ENCODE results near the gene SMAD3.

The SMAD3 gene

DNA sequence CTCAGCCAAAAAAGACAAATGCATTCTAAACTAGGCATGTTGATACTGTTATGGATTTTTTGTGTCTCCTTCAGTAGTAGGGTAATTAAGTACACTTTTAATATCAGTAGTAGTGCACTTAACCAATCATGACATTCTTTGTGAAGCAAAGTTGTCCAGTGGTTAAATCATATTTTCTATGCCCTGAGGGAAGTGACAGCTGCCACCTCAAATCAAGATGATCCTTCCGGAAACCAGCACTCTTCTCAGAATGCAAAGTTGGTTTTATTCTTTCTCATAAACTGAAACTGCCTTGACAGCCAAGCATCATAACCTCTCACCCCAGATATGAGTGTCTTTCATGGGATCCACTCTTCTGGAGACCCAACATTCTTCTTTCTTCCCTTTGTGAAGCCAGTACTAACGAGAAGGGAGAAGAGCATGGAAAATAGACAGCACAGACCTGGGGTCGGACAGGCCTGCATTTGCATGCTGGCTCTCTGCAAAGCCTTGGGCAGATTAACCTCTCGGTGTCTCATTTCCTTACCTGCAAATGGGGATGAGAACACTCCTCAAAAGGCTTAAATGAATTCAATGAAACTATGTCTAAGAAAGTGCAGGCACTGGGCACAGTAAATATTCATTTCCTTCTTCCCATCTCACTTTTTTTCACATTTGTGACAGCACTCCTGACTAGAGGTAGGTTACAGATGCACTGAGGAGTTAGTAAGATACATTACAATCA, 175.9 kb downstream of the SMAD3 start:
- Histone ChIP-seq H3K4me2 (ENCODE audit: insufficient read depth, low read length) (no peak overlapping the region), H3K4me1 (ENCODE audit: insufficient read depth, low read length) (no peaks in the 10 kb centered on the region), H3K36me3 (ENCODE audit: insufficient read depth, low read length) (no peaks in the 10 kb centered on the region), H2AFZ (ENCODE audit: low read depth, low read length) (no peak overlapping the region), H3K27me3 (ENCODE audit: insufficient read depth, low read length, poor library complexity) (no peaks in the 10 kb centered on the region), H4K20me1 (ENCODE audit: insufficient read depth, low read length) (peaks cover 18% of the 10 kb centered on the region; the same call in 1 of the 2 replicates), H3K27ac (ENCODE audit: low read length) (no peak overlapping the region), H3K9me3 (ENCODE audit: insufficient read depth, low read length, severe bottlenecking) (no peaks in the 10 kb centered on the region), H3K79me2 (ENCODE audit: insufficient read depth, low read length) (peaks cover 54% of the 10 kb centered on the region), H3K4me3 (ENCODE audit: low read depth in 1 of 2, low read length in 2 of 2) (no peak overlapping the region), H3K9ac (ENCODE audit: low read depth, low read length) (no peak overlapping the region)
- ATAC-seq (ENCODE audit: insufficient read depth, low read depth) (no peak), DNase-seq (no peak)
- TF ChIP-seq, protein P1, sequence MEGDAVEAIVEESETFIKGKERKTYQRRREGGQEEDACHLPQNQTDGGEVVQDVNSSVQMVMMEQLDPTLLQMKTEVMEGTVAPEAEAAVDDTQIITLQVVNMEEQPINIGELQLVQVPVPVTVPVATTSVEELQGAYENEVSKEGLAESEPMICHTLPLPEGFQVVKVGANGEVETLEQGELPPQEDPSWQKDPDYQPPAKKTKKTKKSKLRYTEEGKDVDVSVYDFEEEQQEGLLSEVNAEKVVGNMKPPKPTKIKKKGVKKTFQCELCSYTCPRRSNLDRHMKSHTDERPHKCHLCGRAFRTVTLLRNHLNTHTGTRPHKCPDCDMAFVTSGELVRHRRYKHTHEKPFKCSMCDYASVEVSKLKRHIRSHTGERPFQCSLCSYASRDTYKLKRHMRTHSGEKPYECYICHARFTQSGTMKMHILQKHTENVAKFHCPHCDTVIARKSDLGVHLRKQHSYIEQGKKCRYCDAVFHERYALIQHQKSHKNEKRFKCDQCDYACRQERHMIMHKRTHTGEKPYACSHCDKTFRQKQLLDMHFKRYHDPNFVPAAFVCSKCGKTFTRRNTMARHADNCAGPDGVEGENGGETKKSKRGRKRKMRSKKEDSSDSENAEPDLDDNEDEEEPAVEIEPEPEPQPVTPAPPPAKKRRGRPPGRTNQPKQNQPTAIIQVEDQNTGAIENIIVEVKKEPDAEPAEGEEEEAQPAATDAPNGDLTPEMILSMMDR (IDR thresholded peaks at IDR 0.05; ENCODE audit: borderline replicate concordance, extremely low read depth, low read length, poor library complexity, severe bottlenecking): no peak
- no peak for TF ChIP-seq EZH2 (IDR thresholded peaks at IDR 0.05; ENCODE audit: borderline replicate concordance, low read depth, low read length, severe bottlenecking)

DNA sequence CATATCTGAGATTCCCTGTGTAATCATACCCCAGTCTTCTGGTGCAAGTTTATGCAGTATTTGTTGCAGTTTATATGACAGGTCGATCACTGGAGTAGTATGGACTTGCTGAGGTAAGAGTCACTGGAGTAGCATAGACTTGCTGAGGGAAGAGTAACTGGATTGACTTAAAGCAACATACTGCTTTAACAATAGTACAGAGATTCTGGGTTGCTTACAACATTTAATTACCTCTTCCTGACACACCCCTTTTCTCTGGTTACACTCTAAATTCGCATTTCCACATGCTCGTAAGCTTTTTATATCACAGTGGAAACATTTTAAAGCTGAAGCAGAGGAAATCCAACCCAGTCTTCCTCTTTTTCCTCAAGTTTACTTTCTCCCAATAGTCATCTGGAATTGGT, 177.3 kb downstream of the SMAD3 start:
- H3K4me3 ChIP-seq (ENCODE audit: low read depth in 1 of 2, low read length in 2 of 2): no peak overlapping the region
- no peaks in the 10 kb centered on the region for H3K27me3 ChIP-seq (ENCODE audit: insufficient read depth, low read length, poor library complexity)
- H2AFZ ChIP-seq (ENCODE audit: low read depth, low read length): no peak overlapping the region
- TF ChIP-seq, protein P1 (IDR thresholded peaks at IDR 0.05; ENCODE audit: borderline replicate concordance, extremely low read depth, low read length, poor library complexity, severe bottlenecking): no peak
- TF ChIP-seq EZH2 (IDR thresholded peaks at IDR 0.05; ENCODE audit: borderline replicate concordance, low read depth, low read length, severe bottlenecking): no peak
- H3K27ac ChIP-seq (ENCODE audit: low read length): no peak overlapping the region
- no peaks in the 10 kb centered on the region for H3K9me3 ChIP-seq (ENCODE audit: insufficient read depth, low read length, severe bottlenecking)
- peaks cover 13% of the 10 kb centered on the region; the same call in 1 of the 2 replicates for H4K20me1 ChIP-seq (ENCODE audit: insufficient read depth, low read length)
- DNase-seq (no peak), ATAC-seq (ENCODE audit: insufficient read depth, low read depth) (no peak)
- H3K36me3 ChIP-seq (ENCODE audit: insufficient read depth, low read length): peaks cover 3% of the 10 kb centered on the region; the same call in 1 of the 2 replicates
- H3K9ac ChIP-seq (ENCODE audit: low read depth, low read length): no peak overlapping the region
- H3K4me1 ChIP-seq (ENCODE audit: insufficient read depth, low read length): no peaks in the 10 kb centered on the region
- peaks cover 61% of the 10 kb centered on the region for H3K79me2 ChIP-seq (ENCODE audit: insufficient read depth, low read length)
- no peak overlapping the region for H3K4me2 ChIP-seq (ENCODE audit: insufficient read depth, low read length)
